Endothelial cell of umbilical vein (primary cell): ENCODE data around the gene FTSJ1. TPM values are rescaled to one million over a fixed set of nuclear protein-coding genes. Genes with fewer than 3 reads are reported as not detected.
A peak's percentile ranks its signal among the peaks of the same experiment; 100 is the strongest.

Source experiments
- BruUV-seq: library from RNA; stranded (reverse); fragments of 400-500 nt; replicated peaks from 2 replicates; lab custom pipeline; 2021; lab: Mats Ljungman, UMichigan
- CTCF ChIA-PET: fragments of 300-600, 350-600 bp; sonication (Branson Sonifier 250); formaldehyde crosslinking; loops from one replicate; lab custom pipeline; 2021; ENCODE audit warnings: antibody characterized with exemption, inconsistent platforms; lab: Charles Lee
- POLR2A ChIA-PET: fragments of 300-600, 350-600 bp; sonication (Branson Sonifier 250); formaldehyde crosslinking; loops from one replicate; lab custom pipeline; 2021; ENCODE audit warnings: antibody characterized with exemption, inconsistent platforms; lab: Charles Lee
- DNase-seq: peaks from one replicate; pipeline ENCODE4 v3.0.0-alpha.2; 2011; ENCODE audit warnings: low read depth, low spot score
- FAIRE-seq: peaks from 2 replicates; lab custom pipeline; 2011; peaks lifted over from hg19 to GRCh38; lab: Jason Lieb, UNC
- H2AFZ ChIP-seq: 2 replicates; pipeline ENCODE4 v1.6.0; 2012; ENCODE audit warnings: low read depth, low read length, control low read depth, inconsistent platforms
- H3K27ac ChIP-seq: 2 replicates; pipeline ENCODE4 v1.5.1; 2011; ENCODE audit warnings: low read depth, mild to moderate bottlenecking, control low read depth, low read length, moderate library complexity; ENCODE audit not compliant: insufficient read depth
- H3K27me3 ChIP-seq, 2 experiments: 2 replicates each; pipeline versions ENCODE4 v1.6.0 to v1.6.1; 2011; ENCODE audit warnings: low read length in 2 of 2, mixed read lengths in 1 of 2; ENCODE audit not compliant: control insufficient read depth in 2 of 2, insufficient read depth in 2 of 2
- H3K36me3 ChIP-seq, 2 experiments: 2 replicates in 1 of 2; 3 replicates in 1 of 2; pipeline ENCODE4 v1.5.1; 2011; ENCODE audit warnings: low read length in 2 of 2, mild to moderate bottlenecking in 1 of 2, moderate library complexity in 1 of 2; ENCODE audit not compliant: control insufficient read depth in 2 of 2, insufficient read depth in 2 of 2; ENCODE audit errors: extremely low read depth in 1 of 2
- H3K4me1 ChIP-seq: 3 replicates; pipeline ENCODE4 v1.5.1; 2011; ENCODE audit warnings: mild to moderate bottlenecking, low read length; ENCODE audit not compliant: control insufficient read depth, insufficient read depth; ENCODE audit errors: extremely low read depth
- H3K4me2 ChIP-seq: 2 replicates; pipeline ENCODE4 v1.6.1; 2011; ENCODE audit warnings: low read length, control low read depth, mixed read lengths; ENCODE audit not compliant: insufficient read depth
- H3K4me3 ChIP-seq, 3 experiments: fragments of 200-600 bp in 1 of 3; sonication (generic), shearing (Covaris generic) in 1 of 3; replicated peaks in 1 of 3; 2 replicates each; pipeline ENCODE4 v1.5.1; 2011 to 2016; ENCODE audit warnings: control low read depth in 3 of 3, low read length in 3 of 3, mild to moderate bottlenecking in 2 of 3, inconsistent platforms in 1 of 3, low read depth in 1 of 3, moderate library complexity in 1 of 3; ENCODE audit not compliant: insufficient read depth in 1 of 3
- H3K79me2 ChIP-seq: 2 replicates; pipeline ENCODE4 v1.6.0; 2012; ENCODE audit warnings: low read length, inconsistent platforms; ENCODE audit not compliant: control insufficient read depth, insufficient read depth
- H3K9ac ChIP-seq: replicated peaks from 2 replicates; pipeline ENCODE3; 2011; ENCODE audit warnings: low read length, control low read depth; ENCODE audit not compliant: insufficient read depth; ENCODE audit errors: extremely low read depth
- H3K9me1 ChIP-seq: replicated peaks from 3 replicates; pipeline ENCODE4 v1.6.0; 2011; ENCODE audit warnings: mild to moderate bottlenecking, low read length; ENCODE audit not compliant: control insufficient read depth, insufficient read depth; ENCODE audit errors: extremely low read depth
- H3K9me3 ChIP-seq: replicated peaks from 2 replicates; pipeline ENCODE4 v1.5.1; 2012; ENCODE audit warnings: low read length, inconsistent platforms; ENCODE audit not compliant: control insufficient read depth, insufficient read depth
- H4K20me1 ChIP-seq: replicated peaks from 2 replicates; pipeline ENCODE3; 2011; ENCODE audit warnings: mild to moderate bottlenecking, low read length; ENCODE audit not compliant: control insufficient read depth, insufficient read depth; ENCODE audit errors: extremely low read depth
- EZH2 ChIP-seq: IDR thresholded peaks from 2 replicates; pipeline ENCODE4 v1.6.1; 2012; ENCODE audit warnings: borderline replicate concordance, low read depth, mild to moderate bottlenecking, moderate library complexity, low read length, inconsistent platforms; ENCODE audit not compliant: severe bottlenecking
- FOS ChIP-seq: IDR thresholded peaks from 2 replicates; pipeline ENCODE4 v1.6.1; 2011; ENCODE audit warnings: mild to moderate bottlenecking, low read length, moderate library complexity, borderline replicate concordance; ENCODE audit not compliant: insufficient read depth
- GATA2 ChIP-seq: IDR thresholded peaks from 2 replicates; pipeline ENCODE4 v1.7.0; 2011; ENCODE audit warnings: low read depth, mild to moderate bottlenecking, moderate library complexity, mixed read lengths, low read length; ENCODE audit not compliant: insufficient read length, insufficient read depth
- JUN ChIP-seq: IDR thresholded peaks from 2 replicates; pipeline ENCODE4 v1.6.1; 2011; ENCODE audit warnings: borderline replicate concordance, low read depth; ENCODE audit not compliant: insufficient read length, insufficient read depth
- MYC ChIP-seq: IDR thresholded peaks from one replicate; pipeline ENCODE4 v1.6.1; 2011; ENCODE audit warnings: mild to moderate bottlenecking, low read depth, low read length
- POLR2A ChIP-seq: IDR thresholded peaks from 2 replicates; pipeline ENCODE4 v1.6.1; 2012; ENCODE audit warnings: low read depth, mild to moderate bottlenecking, control low read depth, low read length
- POLR2AphosphoS5 ChIP-seq: IDR thresholded peaks from 2 replicates; pipeline ENCODE4 v1.6.1; 2012; ENCODE audit warnings: low read depth, mild to moderate bottlenecking, control low read depth, low read length, moderate library complexity; ENCODE audit not compliant: insufficient read depth
- dilution Hi-C: fragments of 300-500 bp; cut with MboI; formaldehyde crosslinking; loops from one replicate; pipeline ENCODE4 v1.15.0; 2019; ENCODE audit warnings: low sequenced_read_pairs; ENCODE audit not compliant: extremely low pct_ligation_motif_present
- intact Hi-C: fragments of 100-400 bp; cut with micrococcal nuclease; formaldehyde crosslinking; loops from one replicate; pipeline ENCODE4 v1.10.0; 2022
- polyA plus RNA-seq, 4 experiments: library from polyadenylated mRNA; depleted of rRNA in 3 of 4; stranded (reverse) in 3 of 4; unstranded in 1 of 4; fragments of >200 nt; gene quantifications; 2 replicates each; pipeline versions ENCODE4 v1.2.1 to v1.2.3, GENCODE V29; 2011 to 2012; ENCODE audit warnings: missing spikeins in 1 of 4
- total RNA-seq: library from RNA; stranded (reverse); gene quantifications from 2 replicates; pipeline ENCODE4 v1.2.3, GENCODE V29; 2021
- TF ChIP-seq, protein P1 (sequence below), 2 donors: IDR thresholded peaks; 1 replicate in 1 of 2; 2 replicates in 1 of 2; pipeline ENCODE4 v1.5.1; 2011; ENCODE audit warnings: low read length in 2 of 2, mild to moderate bottlenecking in 2 of 2, moderate library complexity in 2 of 2, control low read depth in 1 of 2, inconsistent platforms in 1 of 2, low read depth in 1 of 2; ENCODE audit not compliant: insufficient read depth in 1 of 2; ENCODE audit errors: extremely low read depth in 1 of 2
- TF ChIP-seq, protein P2 (sequence below): IDR thresholded peaks from 2 replicates; pipeline ENCODE4 v1.6.1; 2011; ENCODE audit not compliant: insufficient read depth, insufficient read length

Gene FTSJ1
- total and polyA plus RNA-seq, 2 donors (not counting 3 experiments of a cell fraction or from before 2014, with no cell fraction given), result 59.9 to 63.9 TPM

DNA sequence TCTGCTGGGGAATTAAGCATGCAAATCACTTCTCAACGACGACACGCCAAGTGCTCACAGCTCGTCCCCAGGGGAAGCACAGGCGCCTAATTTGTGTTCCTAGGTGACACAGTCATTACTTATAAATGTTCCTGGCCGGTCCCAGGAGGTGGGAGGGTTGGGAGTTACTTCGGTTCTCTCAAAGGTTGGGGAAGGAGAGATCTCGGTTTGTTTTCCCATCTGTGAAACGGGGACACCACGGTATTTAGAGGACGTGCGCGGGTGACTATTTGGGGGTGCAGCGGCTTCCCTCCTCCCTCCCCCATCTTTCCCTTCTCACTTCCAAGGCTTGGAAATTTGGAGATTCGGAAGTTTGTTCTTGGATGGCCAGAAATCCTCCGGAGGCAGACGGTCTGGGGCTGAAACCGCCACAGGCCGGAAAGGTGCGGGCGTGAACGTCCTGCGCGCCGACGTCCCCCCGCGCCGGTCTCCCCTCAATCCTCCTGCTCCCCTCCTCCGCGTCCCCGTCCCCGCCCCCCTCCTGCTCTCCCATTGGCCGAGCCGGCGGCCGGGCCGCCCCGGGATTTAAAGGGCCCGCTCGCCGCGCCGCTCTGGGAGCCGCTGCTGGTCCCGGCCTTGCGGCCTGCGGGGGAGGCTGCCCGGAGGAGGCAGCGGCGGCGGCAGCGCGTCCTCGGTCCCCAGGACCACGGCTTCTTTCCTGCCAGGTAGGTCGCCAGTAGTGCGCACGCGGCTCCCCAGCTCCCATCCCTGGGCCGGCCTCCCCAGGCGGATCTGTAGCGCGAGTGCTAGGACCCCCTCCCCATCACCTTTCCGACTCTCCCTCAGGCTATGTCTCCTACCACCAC is 32.6 kb downstream of the FTSJ1 start, which contains the start of gene PORCN:
TSS of gene PORCN (plus strand) at position 593 of the 845 bp plus-strand sequence. CDS start 829 bp downstream, outside the sequence.
- TF ChIP-seq, protein P1, sequence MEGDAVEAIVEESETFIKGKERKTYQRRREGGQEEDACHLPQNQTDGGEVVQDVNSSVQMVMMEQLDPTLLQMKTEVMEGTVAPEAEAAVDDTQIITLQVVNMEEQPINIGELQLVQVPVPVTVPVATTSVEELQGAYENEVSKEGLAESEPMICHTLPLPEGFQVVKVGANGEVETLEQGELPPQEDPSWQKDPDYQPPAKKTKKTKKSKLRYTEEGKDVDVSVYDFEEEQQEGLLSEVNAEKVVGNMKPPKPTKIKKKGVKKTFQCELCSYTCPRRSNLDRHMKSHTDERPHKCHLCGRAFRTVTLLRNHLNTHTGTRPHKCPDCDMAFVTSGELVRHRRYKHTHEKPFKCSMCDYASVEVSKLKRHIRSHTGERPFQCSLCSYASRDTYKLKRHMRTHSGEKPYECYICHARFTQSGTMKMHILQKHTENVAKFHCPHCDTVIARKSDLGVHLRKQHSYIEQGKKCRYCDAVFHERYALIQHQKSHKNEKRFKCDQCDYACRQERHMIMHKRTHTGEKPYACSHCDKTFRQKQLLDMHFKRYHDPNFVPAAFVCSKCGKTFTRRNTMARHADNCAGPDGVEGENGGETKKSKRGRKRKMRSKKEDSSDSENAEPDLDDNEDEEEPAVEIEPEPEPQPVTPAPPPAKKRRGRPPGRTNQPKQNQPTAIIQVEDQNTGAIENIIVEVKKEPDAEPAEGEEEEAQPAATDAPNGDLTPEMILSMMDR (IDR thresholded peaks at IDR 0.05; ENCODE audit: extremely low read depth in 1 of 2, insufficient read depth in 1 of 2, low read depth in 1 of 2, low read length in 2 of 2), result no peak
- no peak for TF ChIP-seq FOS
- peak; percentile 70 for TF ChIP-seq POLR2A
- Histone ChIP-seq H3K4me3 (peak within 1 kb of the TSS; percentile 46 to 83 (median 75)), H2AFZ (peak within 1 kb of the TSS; percentile 61), H3K4me2 (peak within 1 kb of the TSS; percentile 49), H3K9me1 (no peaks in the 10 kb centered on the region), H3K79me2 (no peaks in the 10 kb centered on the region), H3K36me3 (peaks cover 0 to 2% of the 10 kb centered on the region in 2 experiments), H3K27me3 (no peaks in the 10 kb centered on the region), H4K20me1 (no peaks in the 10 kb centered on the region), H3K9me3 (no peaks in the 10 kb centered on the region), H3K9ac (peak within 1 kb of the TSS; percentile 49), H3K27ac (peak within 1 kb of the TSS; percentile 24), H3K4me1 (no peaks in the 10 kb centered on the region)
- TSS peak; percentile 45 for BruUV-seq
- POLR2A ChIA-PET, result no interaction called here
- FAIRE-seq (peak; percentile 87), DNase-seq (peak; percentile 60)
- CTCF ChIA-PET, result no interaction called here
- intact Hi-C loops (no loop called here), dilution Hi-C loops (no loop called here)

DNA sequence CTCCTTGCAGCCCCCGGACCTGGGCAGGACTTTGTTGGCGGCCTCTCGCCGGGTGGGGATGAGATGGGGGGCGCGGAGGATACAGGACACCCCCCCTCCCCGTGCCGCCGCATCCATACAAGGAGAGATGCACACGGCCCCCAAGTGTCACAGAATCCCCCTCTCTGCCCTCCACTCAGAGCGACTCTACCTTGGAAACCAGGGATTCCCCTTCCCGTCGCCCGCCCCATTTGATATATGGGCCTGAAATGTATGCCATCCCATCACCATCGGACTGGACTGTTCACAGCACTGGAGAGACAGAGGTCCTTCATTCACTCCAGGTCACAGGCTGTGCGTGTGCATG is 33.2 kb downstream of the FTSJ1 start:
- ChIA-PET POLR2A (no interaction called here), CTCF (no interaction called here)
- H3K27ac ChIP-seq, result no peak overlapping the region
- no peaks in the 10 kb centered on the region for H3K27me3 ChIP-seq
- H3K9me1 ChIP-seq, result no peaks in the 10 kb centered on the region
- no peaks in the 10 kb centered on the region for H3K9me3 ChIP-seq
- TF ChIP-seq GATA2, result no peak
- no peak for TF ChIP-seq POLR2A
- TF ChIP-seq, protein P1 (IDR thresholded peaks at IDR 0.05; ENCODE audit: extremely low read depth in 1 of 2, insufficient read depth in 1 of 2, low read depth in 1 of 2, low read length in 2 of 2), result no peak
- TF ChIP-seq JUN, result no peak
- TF ChIP-seq, protein P2, sequence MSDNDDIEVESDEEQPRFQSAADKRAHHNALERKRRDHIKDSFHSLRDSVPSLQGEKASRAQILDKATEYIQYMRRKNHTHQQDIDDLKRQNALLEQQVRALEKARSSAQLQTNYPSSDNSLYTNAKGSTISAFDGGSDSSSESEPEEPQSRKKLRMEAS, result no peak
- TF ChIP-seq POLR2AphosphoS5, result no peak
- TF ChIP-seq EZH2, result no peak
- TF ChIP-seq MYC, result no peak
- TF ChIP-seq FOS, result no peak
- peak overlapping the region; percentile 3 for H3K4me2 ChIP-seq
- peak overlapping the region; percentile 40 for H3K9ac ChIP-seq
- H3K79me2 ChIP-seq, result no peaks in the 10 kb centered on the region
- no peaks in the 10 kb centered on the region for H4K20me1 ChIP-seq
- peaks cover 0 to 2% of the 10 kb centered on the region in 2 experiments for H3K36me3 ChIP-seq
- dilution Hi-C loops (no loop called here), intact Hi-C loops (no loop called here)
- FAIRE-seq (peak; percentile 67), DNase-seq (no peak)
- H2AFZ ChIP-seq, result peak overlapping the region; percentile 61
- no TSS peak for BruUV-seq
- H3K4me3 ChIP-seq, result peak overlapping the region; percentile 46 to 83 (median 55)
- no peaks in the 10 kb centered on the region for H3K4me1 ChIP-seq
